PFSK-1 (cell line): Measurements from ENCODE around the gene GUCA1C.

Experiments
- POLR2AphosphoS5 ChIP-seq: IDR thresholded peaks from 2 replicates; pipeline ENCODE4 v1.6.1; 2012; ENCODE audit warnings: low read depth, mild to moderate bottlenecking, control low read depth, low read length, moderate library complexity
- SIN3A ChIP-seq: IDR thresholded peaks from 2 replicates; pipeline ENCODE4 v1.6.1; 2012; ENCODE audit warnings: mild to moderate bottlenecking, low read length, moderate library complexity, borderline replicate concordance; ENCODE audit not compliant: insufficient read depth
- TAF1 ChIP-seq: IDR thresholded peaks from 2 replicates; pipeline ENCODE4 v1.6.1; 2012; ENCODE audit warnings: low read length, control low read depth, borderline replicate concordance; ENCODE audit not compliant: insufficient read depth
- TF ChIP-seq, protein P1 (sequence below), 2 experiments: IDR thresholded peaks; 2 replicates each; pipeline versions ENCODE4 v1.6.1 to v1.8.0; 2011 to 2012; ENCODE audit warnings: low read depth in 2 of 2, low read length in 2 of 2, control low read depth in 1 of 2, inconsistent platforms in 1 of 2, mild to moderate bottlenecking in 1 of 2, moderate library complexity in 1 of 2; ENCODE audit not compliant: insufficient read depth in 1 of 2

- TF ChIP-seq TAF1 = no peak
- TF ChIP-seq SIN3A = no peak
- TF ChIP-seq POLR2AphosphoS5 = no peak
- TF ChIP-seq, protein P1, sequence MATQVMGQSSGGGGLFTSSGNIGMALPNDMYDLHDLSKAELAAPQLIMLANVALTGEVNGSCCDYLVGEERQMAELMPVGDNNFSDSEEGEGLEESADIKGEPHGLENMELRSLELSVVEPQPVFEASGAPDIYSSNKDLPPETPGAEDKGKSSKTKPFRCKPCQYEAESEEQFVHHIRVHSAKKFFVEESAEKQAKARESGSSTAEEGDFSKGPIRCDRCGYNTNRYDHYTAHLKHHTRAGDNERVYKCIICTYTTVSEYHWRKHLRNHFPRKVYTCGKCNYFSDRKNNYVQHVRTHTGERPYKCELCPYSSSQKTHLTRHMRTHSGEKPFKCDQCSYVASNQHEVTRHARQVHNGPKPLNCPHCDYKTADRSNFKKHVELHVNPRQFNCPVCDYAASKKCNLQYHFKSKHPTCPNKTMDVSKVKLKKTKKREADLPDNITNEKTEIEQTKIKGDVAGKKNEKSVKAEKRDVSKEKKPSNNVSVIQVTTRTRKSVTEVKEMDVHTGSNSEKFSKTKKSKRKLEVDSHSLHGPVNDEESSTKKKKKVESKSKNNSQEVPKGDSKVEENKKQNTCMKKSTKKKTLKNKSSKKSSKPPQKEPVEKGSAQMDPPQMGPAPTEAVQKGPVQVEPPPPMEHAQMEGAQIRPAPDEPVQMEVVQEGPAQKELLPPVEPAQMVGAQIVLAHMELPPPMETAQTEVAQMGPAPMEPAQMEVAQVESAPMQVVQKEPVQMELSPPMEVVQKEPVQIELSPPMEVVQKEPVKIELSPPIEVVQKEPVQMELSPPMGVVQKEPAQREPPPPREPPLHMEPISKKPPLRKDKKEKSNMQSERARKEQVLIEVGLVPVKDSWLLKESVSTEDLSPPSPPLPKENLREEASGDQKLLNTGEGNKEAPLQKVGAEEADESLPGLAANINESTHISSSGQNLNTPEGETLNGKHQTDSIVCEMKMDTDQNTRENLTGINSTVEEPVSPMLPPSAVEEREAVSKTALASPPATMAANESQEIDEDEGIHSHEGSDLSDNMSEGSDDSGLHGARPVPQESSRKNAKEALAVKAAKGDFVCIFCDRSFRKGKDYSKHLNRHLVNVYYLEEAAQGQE (IDR thresholded peaks at IDR 0.05; ENCODE audit: insufficient read depth in 1 of 2, low read depth in 2 of 2, low read length in 2 of 2) = no peak
Observed at GRCh38 chr3:108883373-108883772, 70.3 kb downstream of the GUCA1C start.
